NCI-H1417 treated with DMSO at 0.1 percent for 48 hours (cell line): Measurements from ENCODE around the gene RALA.
"Not testable (repeated sequence)": the region's sequence is repeated elsewhere in the genome, so short reads cannot be mapped to it uniquely, and the experiment has no call there.

Experiments used
- DNase-seq: peaks from one replicate; lab custom pipeline; 2025; lab: John Stamatoyannopoulos, UW

Gene RALA

DNA sequence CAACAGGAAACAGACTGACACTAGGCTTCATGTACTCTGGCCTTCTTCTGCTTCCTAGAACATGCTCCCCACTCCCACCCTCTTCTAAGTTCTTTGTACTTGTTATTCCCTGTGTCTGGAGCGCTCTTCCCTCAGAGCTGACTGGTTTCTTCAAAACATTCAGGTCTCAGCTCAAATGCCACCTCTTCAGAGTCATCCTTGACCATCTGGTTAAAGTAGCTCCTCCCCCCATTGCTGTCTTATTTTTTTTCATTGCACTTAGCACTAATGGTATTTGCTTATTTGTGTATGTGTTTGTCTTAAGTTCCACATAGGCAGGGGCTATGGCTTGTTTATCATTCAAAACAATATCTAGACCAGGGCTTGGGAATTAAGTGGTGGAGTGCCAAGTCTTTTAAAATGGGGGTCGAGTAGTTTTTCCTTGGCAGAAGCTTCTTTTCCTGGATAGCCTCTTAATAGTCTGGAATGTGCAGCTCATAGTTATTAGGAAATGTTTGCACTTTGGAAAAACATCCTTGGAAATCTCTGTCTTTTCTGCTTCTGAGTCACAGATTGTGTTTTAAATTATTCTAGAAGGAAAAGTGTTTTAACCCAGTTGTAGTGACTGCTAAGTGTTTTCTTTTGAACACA is 60.0 kb downstream of the RALA start:
- DNase-seq, result no peak

- DNase-seq, result no peak
Observed at GRCh38 chr7:39686261-39686924, 63.0 kb downstream of the RALA start.

DNA sequence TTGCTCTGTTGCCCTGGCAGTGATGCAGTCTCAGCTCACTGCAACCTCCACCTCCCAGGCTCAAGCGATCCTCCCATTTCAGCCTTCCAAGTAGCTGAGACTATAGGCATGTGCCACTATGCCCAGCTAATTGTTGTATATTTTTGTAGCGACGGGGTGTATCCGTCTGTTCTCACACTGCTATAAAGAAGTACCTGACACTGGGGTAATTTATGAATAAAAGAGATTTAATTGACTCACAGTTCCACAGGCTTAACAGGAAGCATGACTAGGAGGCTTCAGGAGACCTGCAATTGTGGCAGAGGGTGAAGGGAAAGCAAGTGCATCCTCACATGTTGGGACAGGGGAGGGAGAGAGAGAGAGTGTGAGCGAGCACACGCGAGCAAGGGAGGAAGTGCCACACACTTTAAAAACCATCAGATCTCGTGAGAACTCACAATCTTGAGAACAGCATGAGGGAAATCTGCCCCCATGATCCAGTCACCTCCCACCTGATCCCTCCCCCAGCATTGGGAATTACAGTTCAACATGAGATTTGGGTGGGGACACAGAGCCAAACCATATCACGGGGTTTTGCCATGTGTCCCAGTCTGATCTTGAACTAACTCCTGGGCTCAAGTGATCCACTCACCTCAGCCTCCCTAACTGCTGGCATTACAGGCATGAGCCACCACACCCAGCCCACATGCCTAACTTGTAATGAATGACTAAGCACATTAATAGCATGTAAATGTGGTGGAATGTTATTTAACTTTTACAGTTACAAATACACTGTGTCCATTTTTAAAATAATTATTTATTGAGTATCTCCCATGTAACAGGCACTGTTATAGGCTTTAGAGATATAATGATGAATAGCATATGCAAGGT is 65.5 kb downstream of the RALA start:
- no peak for DNase-seq

DNA sequence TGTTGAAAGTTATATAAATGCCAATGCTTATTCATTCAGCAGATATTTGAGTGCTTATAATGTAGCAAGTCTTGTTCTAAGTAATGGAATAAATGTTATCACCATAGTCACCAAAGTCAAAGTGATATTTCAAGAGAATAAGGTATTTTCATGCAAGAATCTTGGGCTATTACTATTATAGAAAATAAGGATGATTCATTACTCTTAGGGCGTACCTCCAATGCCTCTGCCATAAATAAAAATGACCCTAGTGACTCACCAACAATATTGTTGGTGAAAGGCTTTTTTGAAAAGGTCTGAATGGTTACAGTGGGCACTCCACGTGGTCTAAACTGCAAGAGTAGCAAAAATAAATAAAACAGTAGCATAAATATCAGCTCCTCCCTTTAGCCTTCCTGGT is 68.4 kb downstream of the RALA start:
- DNase-seq, result no peak

- DNase-seq, result not testable (repeated sequence)
Observed at GRCh38 chr7:39693086-39693485, 69.7 kb downstream of the RALA start.

GRCh38 chr7:39693812-39694211 is 70.4 kb downstream of the RALA start:
- no peak for DNase-seq

DNA sequence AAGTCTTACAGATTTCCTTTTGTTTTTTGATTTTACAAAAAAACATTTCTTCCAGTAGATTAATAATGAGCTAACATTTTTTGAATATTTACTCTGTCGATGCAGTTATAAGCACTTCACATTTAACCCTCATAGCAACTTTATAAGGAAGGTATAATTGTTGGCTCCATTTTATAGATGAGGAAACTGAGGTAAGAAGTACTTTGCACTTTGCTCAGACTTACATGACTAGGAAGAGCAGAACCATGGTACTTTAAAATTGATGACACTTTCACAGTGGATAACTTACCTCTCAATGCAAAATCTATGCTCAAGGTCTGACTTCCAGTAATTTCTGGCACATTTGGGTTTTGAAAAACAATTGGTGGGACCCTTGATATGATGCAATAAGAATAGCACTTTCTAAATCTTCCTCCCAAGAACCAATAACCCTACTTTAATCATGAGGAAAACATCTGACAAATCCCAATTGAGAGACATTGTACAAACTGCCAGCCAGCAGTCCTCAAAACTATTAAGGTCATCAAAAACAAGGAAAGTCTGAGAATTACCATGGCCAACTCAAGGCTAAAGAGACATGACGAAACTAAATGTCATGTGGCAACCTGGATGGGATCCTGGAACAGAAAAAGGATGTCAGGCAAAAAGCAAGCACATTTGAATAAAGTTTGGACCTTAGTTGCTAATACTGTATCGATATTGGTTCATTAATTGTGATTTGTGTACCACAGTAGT is 72.6 kb downstream of the RALA start:
- no peak for DNase-seq

DNA sequence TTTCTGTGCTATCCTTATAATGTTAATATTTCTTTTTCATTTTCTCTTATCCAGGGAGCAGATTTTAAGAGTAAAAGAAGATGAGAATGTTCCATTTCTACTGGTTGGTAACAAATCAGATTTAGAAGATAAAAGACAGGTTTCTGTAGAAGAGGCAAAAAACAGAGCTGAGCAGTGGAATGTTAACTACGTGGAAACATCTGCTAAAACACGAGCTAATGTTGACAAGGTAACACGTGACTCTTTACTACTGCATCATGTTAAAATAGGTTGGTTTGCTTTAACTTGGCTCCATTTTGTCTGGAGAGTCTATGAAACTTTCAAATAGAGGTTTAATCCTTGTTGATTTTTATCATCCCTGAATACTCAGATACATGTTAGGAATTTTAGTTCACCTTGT is 73.3 kb downstream of the RALA start:
- DNase-seq, result no peak

- DNase-seq, result no peak
Observed at GRCh38 chr7:39697483-39697882, 74.1 kb downstream of the RALA start.

GRCh38 chr7:39700165-39700564 is 76.8 kb downstream of the RALA start:
- no peak for DNase-seq

GRCh38 chr7:39700932-39701331 is 77.6 kb downstream of the RALA start:
- DNase-seq, result no peak

- no peak for DNase-seq
Observed at GRCh38 chr7:39702133-39702532, 78.8 kb downstream of the RALA start.

DNA sequence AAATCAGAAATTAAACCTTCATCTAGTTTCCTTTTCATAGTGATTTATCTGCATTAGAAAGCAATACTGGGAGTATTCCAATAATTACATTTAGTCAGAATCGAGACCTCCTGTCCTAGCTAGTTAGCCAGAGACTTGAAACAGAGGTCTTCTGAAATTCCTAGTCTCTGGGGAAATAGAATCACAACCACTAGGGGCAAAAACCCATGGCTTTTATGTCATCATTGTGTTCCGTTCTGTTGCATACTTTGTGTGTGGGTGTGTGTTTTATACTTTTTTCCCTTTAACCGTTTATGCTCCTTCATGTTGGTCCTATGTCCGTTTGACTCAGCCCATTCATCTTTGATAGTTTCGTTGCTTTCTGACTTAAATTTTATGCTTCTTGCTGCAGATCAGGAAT is 79.8 kb downstream of the RALA start:
- no peak for DNase-seq

DNA sequence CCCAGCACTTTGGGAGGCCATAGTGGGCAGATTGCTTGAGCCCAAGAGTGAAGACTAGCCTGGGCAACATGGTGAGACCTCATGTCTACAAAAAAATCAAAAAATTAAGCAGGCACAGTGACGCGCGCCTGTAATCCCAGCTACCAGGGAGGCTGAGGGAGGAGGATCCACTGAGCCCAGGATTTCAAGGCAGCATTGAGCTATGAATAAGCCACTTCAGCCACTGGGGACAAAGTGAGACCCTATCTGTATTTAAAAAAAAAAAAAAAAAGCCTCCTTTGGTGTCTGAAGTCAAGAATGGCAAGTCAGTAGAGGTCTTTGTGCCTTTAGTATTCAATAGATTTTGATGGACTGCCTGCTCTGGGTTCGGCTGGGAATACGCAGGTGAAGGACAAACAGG is 85.7 kb downstream of the RALA start:
- no peak for DNase-seq

DNA sequence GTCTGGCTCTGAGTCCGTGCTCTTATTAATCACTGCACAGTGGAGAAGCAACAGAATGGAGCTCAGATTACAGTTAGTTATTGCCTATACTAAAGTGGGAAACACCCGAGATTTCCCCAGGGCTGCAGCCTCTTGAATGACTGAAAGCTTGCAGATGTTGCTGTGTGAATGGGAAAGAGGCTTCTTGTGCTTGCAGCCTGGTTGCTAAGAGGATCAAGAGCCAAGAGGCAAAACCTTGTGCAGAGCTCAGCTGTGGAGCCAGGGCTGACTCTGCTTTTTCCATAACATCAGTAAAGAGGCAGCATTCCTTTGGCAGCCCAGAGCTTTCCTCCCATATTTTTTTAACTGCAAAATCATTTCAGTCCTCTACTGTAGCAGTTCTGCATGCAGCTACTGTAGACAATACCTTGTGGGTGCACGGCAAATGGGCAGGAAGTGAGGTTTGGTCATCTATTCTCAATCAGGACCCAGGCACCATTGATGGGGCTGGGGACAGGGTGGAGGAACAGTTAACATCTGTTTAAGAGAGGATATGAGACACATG is 86.5 kb downstream of the RALA start:
- DNase-seq, result no peak

DNA sequence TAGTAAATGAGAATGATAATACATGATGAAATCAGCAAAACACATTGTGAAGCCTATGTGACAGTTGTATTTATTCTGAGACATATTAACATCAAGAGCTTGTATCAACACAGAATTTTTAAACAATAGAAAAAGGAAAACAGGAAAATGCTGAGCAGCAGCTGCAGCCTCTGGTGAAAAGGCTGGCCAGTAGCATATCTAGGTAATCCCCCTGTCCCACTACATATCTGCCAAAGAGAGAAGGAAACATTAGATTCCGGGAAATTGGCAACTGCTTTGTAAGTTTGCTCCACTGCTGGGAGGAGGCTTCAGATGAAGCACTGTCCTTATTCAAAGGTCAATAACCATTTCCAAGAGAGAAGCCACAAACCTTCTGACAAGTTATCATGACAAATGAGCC is 89.4 kb downstream of the RALA start:
- DNase-seq, result no peak

GRCh38 chr7:39714447-39715091 is 91.2 kb downstream of the RALA start:
- DNase-seq, result no peak

- no peak for DNase-seq
Observed at GRCh38 chr7:39720586-39720985, 97.2 kb downstream of the RALA start.

DNA sequence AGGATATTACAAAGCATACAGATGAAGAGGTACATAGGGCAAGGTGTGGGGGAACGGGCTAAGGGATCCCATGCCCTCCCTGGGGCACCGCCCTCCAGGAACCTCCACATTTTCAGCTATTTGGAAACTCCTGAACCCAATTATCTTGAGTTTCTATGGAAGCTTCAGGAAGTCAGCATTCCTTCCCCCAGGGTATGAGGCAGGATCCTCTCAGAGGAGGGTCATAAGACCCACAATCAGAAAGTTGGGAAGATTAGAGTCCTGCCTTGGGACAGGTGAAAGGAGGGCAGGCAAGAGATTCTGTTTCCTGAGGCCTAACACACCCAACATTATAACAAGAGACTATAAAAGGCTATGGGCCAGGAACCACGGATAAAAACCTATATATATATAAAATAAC is 98.0 kb downstream of the RALA start:
- no peak for DNase-seq

- no peak for DNase-seq
Observed at GRCh38 chr7:39721919-39722597, 98.7 kb downstream of the RALA start.
